ENCODE data around the gene TTLL6. TPM values are rescaled to one million over a fixed set of nuclear protein-coding genes. Genes with fewer than 3 reads are reported as not detected.
A peak's percentile ranks its signal among the peaks of the same experiment; 100 is the strongest.

The TTLL6 gene
- total and polyA plus RNA-seq, 2 of the 8 experiments (the other 6 are each of a cell fraction or from before 2014, with no cell fraction given) = 2.6 to 4.3 TPM

GRCh38 chr17:48723423-48724250, 93.4 kb downstream of the TTLL6 start:
- H2AFZ ChIP-seq (ENCODE audit: low read length) = no peak overlapping the region
- no peak overlapping the region for H3K23ac ChIP-seq (ENCODE audit: insufficient read length)
- no peaks in the 10 kb centered on the region for H3K79me2 ChIP-seq (ENCODE audit: control insufficient read depth in 1 of 2, insufficient read depth in 2 of 2, low read length in 2 of 2)
- peaks cover 0 to 2% (median 0%) of the 10 kb centered on the region in 4 experiments; a peak in 1 of 8 replicates for H3K36me3 ChIP-seq (ENCODE audit: control insufficient read depth in 2 of 4, insufficient read depth in 4 of 4, low read length in 3 of 4)
- no peak overlapping the region for H3K27ac ChIP-seq (ENCODE audit: low read depth, low read length)
- no peak overlapping the region for H3K4ac ChIP-seq (replicated peaks; ENCODE audit: insufficient read length, low read depth, low read length)
- H2BK15ac ChIP-seq (ENCODE audit: low read length) = no peak overlapping the region
- 3% methylated on average over 42 of the region's 42 CpGs; no CpG with 5 or more reads in 1 of the 2 experiments for WGBS, 2 experiments (ENCODE audit: extremely low coverage in 1 of 2, insufficient coverage in 1 of 2, insufficient read length in 1 of 2, insufficient replicate concordance in 2 of 2, low coverage in 1 of 2, low lambda C conversion rate in 2 of 2, missing lambda C conversion rate in 1 of 2)
- peak overlapping the region; percentile 27; the same call in 1 of the 2 replicates for H2BK12ac ChIP-seq (ENCODE audit: low read depth, low read length)
- H3K4me2 ChIP-seq (ENCODE audit: insufficient read depth in 1 of 2, low read depth in 2 of 2, low read length in 2 of 2) = peak overlapping the region; percentile 54 to 56
- H3K56ac ChIP-seq (replicated peaks; ENCODE audit: insufficient read length, low read depth, low read length) = no peak overlapping the region
- no peak overlapping the region for H3K9ac ChIP-seq (replicated peaks in 1 of 4; ENCODE audit: extremely low read depth in 1 of 4, low read depth in 3 of 4, low read length in 3 of 4)
- DNase-seq (ENCODE audit: low read depth in 1 of 2, low spot score in 2 of 2) (peak in 1 of 2 experiments; percentile 76), FAIRE-seq (no peak)
- H2BK120ac ChIP-seq (replicated peaks; ENCODE audit: low read depth, low read length) = no peak overlapping the region
- H4K91ac ChIP-seq (replicated peaks; ENCODE audit: insufficient read length, low read length) = no peak overlapping the region
- peak overlapping the region; percentile 34; the same call in 1 of the 2 replicates for H2AK5ac ChIP-seq (ENCODE audit: low read depth, low read length)
- CTCF ChIA-PET (ENCODE audit: partially characterized antibody) = interaction anchor here (0.6 to 13.5 kb wide), 48 partner anchors 9 to 311 kb away, joined by 3 to 147 read pairs (median 6); partner anchors contain the start of gene ATP5MC1
- H4K5ac ChIP-seq (ENCODE audit: insufficient read length, low read depth, low read length) = no peak overlapping the region
- POLR2A ChIA-PET (ENCODE audit: partially characterized antibody) = interaction anchor here (0.6 to 1.8 kb wide), 5 partner anchors 11 to 67 kb away, joined by 3 to 6 read pairs (median 3); no protein-coding TSS in a partner anchor
- peaks cover 11 to 37% (median 21%) of the 10 kb centered on the region in 4 experiments; a peak in 6 of 7 replicates for H3K4me1 ChIP-seq (replicated peaks in 1 of 4; ENCODE audit: control insufficient read depth in 3 of 4, insufficient read depth in 4 of 4, low read length in 3 of 4)
- H3K9me3 ChIP-seq (ENCODE audit: insufficient read depth in 2 of 2, low read depth in 1 of 2, low read length in 1 of 2) = no peaks in the 10 kb centered on the region
- H3K79me1 ChIP-seq (ENCODE audit: low read depth, low read length) = no peaks in the 10 kb centered on the region; the same call in 1 of the 2 replicates
- H3K27me3 ChIP-seq (replicated peaks in 1 of 4; ENCODE audit: control insufficient read depth in 3 of 4, extremely low read depth in 1 of 4, insufficient read depth in 3 of 4, low read length in 3 of 4) = peaks cover 99 to 100% (median 99%) of the 10 kb centered on the region in 4 experiments
- H2BK5ac ChIP-seq (ENCODE audit: low read depth, low read length) = no peak overlapping the region
- H3K14ac ChIP-seq (ENCODE audit: insufficient read length) = no peak overlapping the region
- no peak overlapping the region for H4K8ac ChIP-seq (ENCODE audit: extremely low read depth, insufficient read depth, low read length)
- H2BK20ac ChIP-seq (ENCODE audit: low read length) = peak overlapping the region; percentile 72; the same call in 1 of the 2 replicates
- H4K20me1 ChIP-seq (replicated peaks in 1 of 2; ENCODE audit: control insufficient read depth in 1 of 2, insufficient read depth in 2 of 2, low read length in 2 of 2) = peaks cover 24 to 43% of the 10 kb centered on the region in 2 experiments
- H3K23me2 ChIP-seq (ENCODE audit: low read depth, low read length) = peaks cover 3% of the 10 kb centered on the region; the same call in 1 of the 2 replicates
- H3K4me3 ChIP-seq (ENCODE audit: extremely low read depth in 1 of 4, insufficient read depth in 2 of 4, low read depth in 3 of 4, low read length in 4 of 4) = peak overlapping the region in 3 of 4 experiments; percentile 5 to 50 (median 26); a peak in 4 of 8 replicates
- H3K18ac ChIP-seq (ENCODE audit: extremely low read depth, low read length) = peak overlapping the region; percentile 32; the same call in 1 of the 2 replicates
- peak; percentile 75 for TF ChIP-seq RNF2 (IDR thresholded peaks at IDR 0.05; ENCODE audit: borderline replicate concordance, low read depth, low read length, missing control alignments, poor library complexity, severe bottlenecking)
- peak; percentile 83 for TF ChIP-seq CTBP2 (IDR thresholded peaks at IDR 0.05; ENCODE audit: borderline replicate concordance, insufficient read depth, insufficient read length, low read length)
- TF ChIP-seq GABPA (IDR thresholded peaks at IDR 0.05; ENCODE audit: borderline replicate concordance, insufficient read depth, low read length) = 0 out of 2 replicates have a peak, but pooled peaks have one; percentile 18
- peak; percentile 61 for TF ChIP-seq EZH2 (IDR thresholded peaks at IDR 0.05; ENCODE audit: low read depth, low read length, severe bottlenecking)
- peak; percentile 41 for TF ChIP-seq EGR1 (IDR thresholded peaks at IDR 0.05; ENCODE audit: borderline replicate concordance, low read depth, low read length)
- TF ChIP-seq YY1 (IDR thresholded peaks at IDR 0.05; ENCODE audit: low read depth, low read length) = 0 out of 2 replicates have a peak, but pooled peaks have one; percentile 7
- TF ChIP-seq CBX8 (IDR thresholded peaks at IDR 0.05; ENCODE audit: borderline replicate concordance, low read depth, low read length) = peak; percentile 57; the same call in 1 of the 2 replicates
- no peak for TF ChIP-seq CEBPB (IDR thresholded peaks at IDR 0.05; ENCODE audit: low read depth, low read length)
- no peak for TF ChIP-seq CBX5 (IDR thresholded peaks at IDR 0.05; ENCODE audit: low read depth, low read length)
